Endothelial cell of umbilical vein (primary cell): ENCODE measurements around the gene RPS21. TPM values are rescaled to one million over a fixed set of nuclear protein-coding genes. Genes with fewer than 3 reads are reported as not detected.

Experiments used
- BruUV-seq: library from RNA; stranded (reverse); fragments of 400-500 nt; replicated peaks from 2 replicates; lab custom pipeline; 2021; lab: Mats Ljungman, UMichigan
- CTCF ChIA-PET: fragments of 300-600, 350-600 bp; sonication (Branson Sonifier 250); formaldehyde crosslinking; loops from one replicate; lab custom pipeline; 2021; ENCODE audit warnings: antibody characterized with exemption, inconsistent platforms; lab: Charles Lee
- POLR2A ChIA-PET: fragments of 300-600, 350-600 bp; sonication (Branson Sonifier 250); formaldehyde crosslinking; loops from one replicate; lab custom pipeline; 2021; ENCODE audit warnings: antibody characterized with exemption, inconsistent platforms; lab: Charles Lee
- DNase-seq: peaks from one replicate; pipeline ENCODE4 v3.0.0-alpha.2; 2011; ENCODE audit warnings: low read depth, low spot score
- FAIRE-seq: peaks from 2 replicates; lab custom pipeline; 2011; peaks lifted over from hg19 to GRCh38; lab: Jason Lieb, UNC
- H2AFZ ChIP-seq: 2 replicates; pipeline ENCODE4 v1.6.0; 2012; ENCODE audit warnings: low read depth, low read length, control low read depth, inconsistent platforms
- H3K27ac ChIP-seq: 2 replicates; pipeline ENCODE4 v1.5.1; 2011; ENCODE audit warnings: low read depth, mild to moderate bottlenecking, control low read depth, low read length, moderate library complexity; ENCODE audit not compliant: insufficient read depth
- H3K27me3 ChIP-seq, 2 experiments: 2 replicates each; pipeline versions ENCODE4 v1.6.0 to v1.6.1; 2011; ENCODE audit warnings: low read length in 2 of 2, mixed read lengths in 1 of 2; ENCODE audit not compliant: control insufficient read depth in 2 of 2, insufficient read depth in 2 of 2
- H3K36me3 ChIP-seq, 2 experiments: 2 replicates in 1 of 2; 3 replicates in 1 of 2; pipeline ENCODE4 v1.5.1; 2011; ENCODE audit warnings: low read length in 2 of 2, mild to moderate bottlenecking in 1 of 2, moderate library complexity in 1 of 2; ENCODE audit not compliant: control insufficient read depth in 2 of 2, insufficient read depth in 2 of 2; ENCODE audit errors: extremely low read depth in 1 of 2
- H3K4me1 ChIP-seq: 3 replicates; pipeline ENCODE4 v1.5.1; 2011; ENCODE audit warnings: mild to moderate bottlenecking, low read length; ENCODE audit not compliant: control insufficient read depth, insufficient read depth; ENCODE audit errors: extremely low read depth
- H3K4me2 ChIP-seq: 2 replicates; pipeline ENCODE4 v1.6.1; 2011; ENCODE audit warnings: low read length, control low read depth, mixed read lengths; ENCODE audit not compliant: insufficient read depth
- H3K4me3 ChIP-seq, 3 experiments: fragments of 200-600 bp in 1 of 3; sonication (generic), shearing (Covaris generic) in 1 of 3; replicated peaks in 1 of 3; 2 replicates each; pipeline ENCODE4 v1.5.1; 2011 to 2016; ENCODE audit warnings: control low read depth in 3 of 3, low read length in 3 of 3, mild to moderate bottlenecking in 2 of 3, inconsistent platforms in 1 of 3, low read depth in 1 of 3, moderate library complexity in 1 of 3; ENCODE audit not compliant: insufficient read depth in 1 of 3
- H3K79me2 ChIP-seq: 2 replicates; pipeline ENCODE4 v1.6.0; 2012; ENCODE audit warnings: low read length, inconsistent platforms; ENCODE audit not compliant: control insufficient read depth, insufficient read depth
- H3K9ac ChIP-seq: replicated peaks from 2 replicates; pipeline ENCODE3; 2011; ENCODE audit warnings: low read length, control low read depth; ENCODE audit not compliant: insufficient read depth; ENCODE audit errors: extremely low read depth
- H3K9me1 ChIP-seq: replicated peaks from 3 replicates; pipeline ENCODE4 v1.6.0; 2011; ENCODE audit warnings: mild to moderate bottlenecking, low read length; ENCODE audit not compliant: control insufficient read depth, insufficient read depth; ENCODE audit errors: extremely low read depth
- H3K9me3 ChIP-seq: replicated peaks from 2 replicates; pipeline ENCODE4 v1.5.1; 2012; ENCODE audit warnings: low read length, inconsistent platforms; ENCODE audit not compliant: control insufficient read depth, insufficient read depth
- H4K20me1 ChIP-seq: replicated peaks from 2 replicates; pipeline ENCODE3; 2011; ENCODE audit warnings: mild to moderate bottlenecking, low read length; ENCODE audit not compliant: control insufficient read depth, insufficient read depth; ENCODE audit errors: extremely low read depth
- CTCF ChIP-seq, 2 donors: IDR thresholded peaks; 1 replicate in 1 of 2; 2 replicates in 1 of 2; pipeline ENCODE4 v1.5.1; 2011; ENCODE audit warnings: low read length in 2 of 2, mild to moderate bottlenecking in 2 of 2, moderate library complexity in 2 of 2, control low read depth in 1 of 2, inconsistent platforms in 1 of 2, low read depth in 1 of 2; ENCODE audit not compliant: insufficient read depth in 1 of 2; ENCODE audit errors: extremely low read depth in 1 of 2
- EZH2 ChIP-seq: IDR thresholded peaks from 2 replicates; pipeline ENCODE4 v1.6.1; 2012; ENCODE audit warnings: borderline replicate concordance, low read depth, mild to moderate bottlenecking, moderate library complexity, low read length, inconsistent platforms; ENCODE audit not compliant: severe bottlenecking
- FOS ChIP-seq: IDR thresholded peaks from 2 replicates; pipeline ENCODE4 v1.6.1; 2011; ENCODE audit warnings: mild to moderate bottlenecking, low read length, moderate library complexity, borderline replicate concordance; ENCODE audit not compliant: insufficient read depth
- GATA2 ChIP-seq: IDR thresholded peaks from 2 replicates; pipeline ENCODE4 v1.7.0; 2011; ENCODE audit warnings: low read depth, mild to moderate bottlenecking, moderate library complexity, mixed read lengths, low read length; ENCODE audit not compliant: insufficient read length, insufficient read depth
- JUN ChIP-seq: IDR thresholded peaks from 2 replicates; pipeline ENCODE4 v1.6.1; 2011; ENCODE audit warnings: borderline replicate concordance, low read depth; ENCODE audit not compliant: insufficient read length, insufficient read depth
- MAX ChIP-seq: IDR thresholded peaks from 2 replicates; pipeline ENCODE4 v1.6.1; 2011; ENCODE audit not compliant: insufficient read depth, insufficient read length
- MYC ChIP-seq: IDR thresholded peaks from one replicate; pipeline ENCODE4 v1.6.1; 2011; ENCODE audit warnings: mild to moderate bottlenecking, low read depth, low read length
- POLR2A ChIP-seq: IDR thresholded peaks from 2 replicates; pipeline ENCODE4 v1.6.1; 2012; ENCODE audit warnings: low read depth, mild to moderate bottlenecking, control low read depth, low read length
- POLR2AphosphoS5 ChIP-seq: IDR thresholded peaks from 2 replicates; pipeline ENCODE4 v1.6.1; 2012; ENCODE audit warnings: low read depth, mild to moderate bottlenecking, control low read depth, low read length, moderate library complexity; ENCODE audit not compliant: insufficient read depth
- dilution Hi-C: fragments of 300-500 bp; cut with MboI; formaldehyde crosslinking; loops from one replicate; pipeline ENCODE4 v1.15.0; 2019; ENCODE audit warnings: low sequenced_read_pairs; ENCODE audit not compliant: extremely low pct_ligation_motif_present
- intact Hi-C: fragments of 100-400 bp; cut with micrococcal nuclease; formaldehyde crosslinking; loops from one replicate; pipeline ENCODE4 v1.10.0; 2022
- polyA plus RNA-seq, 4 experiments: library from polyadenylated mRNA; depleted of rRNA in 3 of 4; stranded (reverse) in 3 of 4; unstranded in 1 of 4; fragments of >200 nt; gene quantifications; 2 replicates each; pipeline versions ENCODE4 v1.2.1 to v1.2.3, GENCODE V29; 2011 to 2012; ENCODE audit warnings: missing spikeins in 1 of 4
- total RNA-seq: library from RNA; stranded (reverse); gene quantifications from 2 replicates; pipeline ENCODE4 v1.2.3, GENCODE V29; 2021

Gene RPS21
- total and polyA plus RNA-seq, 2 donors (not counting 3 experiments of a cell fraction or from before 2014, with no cell fraction given): 1,644 to 7,710 TPM

GRCh38 chr20:62411479-62412193, 24.7 kb downstream of the RPS21 start:
- FAIRE-seq (no peak), DNase-seq (no peak)
- POLR2A ChIA-PET: no interaction called here
- TF ChIP-seq POLR2AphosphoS5 (no peak), GATA2 (no peak), MYC (no peak), POLR2A (no peak), MAX (no peak), CTCF (IDR thresholded peaks at IDR 0.05; ENCODE audit: extremely low read depth in 1 of 2, insufficient read depth in 1 of 2, low read depth in 1 of 2, low read length in 2 of 2) (no peak), FOS (no peak), JUN (no peak), EZH2 (no peak)
- Histone ChIP-seq H4K20me1 (no peaks in the 10 kb centered on the region), H3K27ac (no peak overlapping the region), H3K4me3 (no peak overlapping the region), H3K4me1 (peaks cover 4% of the 10 kb centered on the region), H3K9me1 (no peaks in the 10 kb centered on the region), H3K9ac (no peak overlapping the region), H3K4me2 (no peak overlapping the region), H3K79me2 (no peaks in the 10 kb centered on the region), H3K27me3 (no peaks in the 10 kb centered on the region), H3K9me3 (no peaks in the 10 kb centered on the region), H2AFZ (no peak overlapping the region), H3K36me3 (no peaks in the 10 kb centered on the region)
- dilution Hi-C loops: no loop called here
- no TSS peak for BruUV-seq
- CTCF ChIA-PET: interaction anchor here (0.9 to 2.9 kb wide), 6 partner anchors 12 to 380 kb away, joined by 3 to 32 read pairs (median 6); partner anchors contain the start of gene RBBP8NL
- intact Hi-C loops: no loop called here
